ENCODE measurements around the gene NT5DC3. TPM values are rescaled to one million over a fixed set of nuclear protein-coding genes. Genes with fewer than 3 reads are reported as not detected.

The NT5DC3 gene
- total RNA-seq, 1 donor from 2014 or later: 3.1 TPM

GRCh38 chr12:103864710-103865109, 23.7 kb upstream of the NT5DC3 start:
- Histone ChIP-seq H3K4me3 (no peak overlapping the region), H3K36me3 (no peaks in the 10 kb centered on the region), H3K9me3 (replicated peaks) (no peaks in the 10 kb centered on the region), H3K27me3 (ENCODE audit: low read depth) (no peaks in the 10 kb centered on the region), H3K4me1 (peaks cover under 1% of the 10 kb centered on the region), H3K27ac (replicated peaks) (no peak overlapping the region)
- TF ChIP-seq CTCF (IDR thresholded peaks at IDR 0.05; ENCODE audit: borderline replicate concordance): no peak
- DNase-seq: no peak
- intact Hi-C loops (cut with micrococcal nuclease): no loop called here

GRCh38 chr12:103858953-103859601, 18.0 kb upstream of the NT5DC3 start:
- Histone ChIP-seq H3K9me3 (replicated peaks) (no peaks in the 10 kb centered on the region), H3K27me3 (ENCODE audit: low read depth) (no peaks in the 10 kb centered on the region), H3K4me3 (no peak overlapping the region), H3K36me3 (no peaks in the 10 kb centered on the region), H3K27ac (replicated peaks) (peak overlapping the region; percentile 46), H3K4me1 (peaks cover 7% of the 10 kb centered on the region)
- intact Hi-C loops (cut with micrococcal nuclease): no loop called here
- peak; percentile 38 for DNase-seq
- no peak for TF ChIP-seq CTCF (IDR thresholded peaks at IDR 0.05; ENCODE audit: borderline replicate concordance)

GRCh38 chr12:103858335-103858734, 17.3 kb upstream of the NT5DC3 start:
- intact Hi-C loops (cut with micrococcal nuclease): no loop called here
- H3K4me3 ChIP-seq: no peak overlapping the region
- H3K27ac ChIP-seq (replicated peaks): no peak overlapping the region
- peaks cover 7% of the 10 kb centered on the region for H3K4me1 ChIP-seq
- H3K9me3 ChIP-seq (replicated peaks): no peaks in the 10 kb centered on the region
- no peaks in the 10 kb centered on the region for H3K36me3 ChIP-seq
- no peak for TF ChIP-seq CTCF (IDR thresholded peaks at IDR 0.05; ENCODE audit: borderline replicate concordance)
- no peak for DNase-seq
- no peaks in the 10 kb centered on the region for H3K27me3 ChIP-seq (ENCODE audit: low read depth)

GRCh38 chr12:103857164-103857563, 16.1 kb upstream of the NT5DC3 start:
- TF ChIP-seq CTCF (IDR thresholded peaks at IDR 0.05; ENCODE audit: borderline replicate concordance): no peak
- Histone ChIP-seq H3K36me3 (no peaks in the 10 kb centered on the region), H3K27ac (replicated peaks) (no peak overlapping the region), H3K4me1 (peaks cover 7% of the 10 kb centered on the region), H3K27me3 (ENCODE audit: low read depth) (no peaks in the 10 kb centered on the region), H3K9me3 (replicated peaks) (no peaks in the 10 kb centered on the region), H3K4me3 (no peak overlapping the region)
- no peak for DNase-seq
- intact Hi-C loops (cut with micrococcal nuclease): no loop called here

- Histone ChIP-seq H3K9me3 (replicated peaks) (no peaks in the 10 kb centered on the region), H3K4me1 (peaks cover 7% of the 10 kb centered on the region), H3K27ac (replicated peaks) (no peak overlapping the region), H3K36me3 (no peaks in the 10 kb centered on the region), H3K4me3 (no peak overlapping the region), H3K27me3 (ENCODE audit: low read depth) (no peaks in the 10 kb centered on the region)
- intact Hi-C loops (cut with micrococcal nuclease): no loop called here
- DNase-seq: no peak
- TF ChIP-seq CTCF (IDR thresholded peaks at IDR 0.05; ENCODE audit: borderline replicate concordance): no peak
Measured at GRCh38 chr12:103855896-103856657, 15.0 kb upstream of the NT5DC3 start.
